Breast epithelium (tissue), 3 donors: Measurements from ENCODE around the gene SETD1A.

Experiments used
- POLR2A ChIP-seq: fragments of 450-650 bp; IDR thresholded peaks from one replicate; pipeline ENCODE4 v1.6.1; 2016; ENCODE audit warnings: antibody characterized with exemption, mild to moderate bottlenecking, moderate library complexity
- TF ChIP-seq, protein P1 (sequence below), 3 donors: fragments of 450-650 bp; IDR thresholded peaks; one replicate each; pipeline ENCODE4 v1.5.1; 2016 to 2017; ENCODE audit warnings: antibody characterized with exemption in 3 of 3, mild to moderate bottlenecking in 3 of 3, moderate library complexity in 3 of 3

DNA sequence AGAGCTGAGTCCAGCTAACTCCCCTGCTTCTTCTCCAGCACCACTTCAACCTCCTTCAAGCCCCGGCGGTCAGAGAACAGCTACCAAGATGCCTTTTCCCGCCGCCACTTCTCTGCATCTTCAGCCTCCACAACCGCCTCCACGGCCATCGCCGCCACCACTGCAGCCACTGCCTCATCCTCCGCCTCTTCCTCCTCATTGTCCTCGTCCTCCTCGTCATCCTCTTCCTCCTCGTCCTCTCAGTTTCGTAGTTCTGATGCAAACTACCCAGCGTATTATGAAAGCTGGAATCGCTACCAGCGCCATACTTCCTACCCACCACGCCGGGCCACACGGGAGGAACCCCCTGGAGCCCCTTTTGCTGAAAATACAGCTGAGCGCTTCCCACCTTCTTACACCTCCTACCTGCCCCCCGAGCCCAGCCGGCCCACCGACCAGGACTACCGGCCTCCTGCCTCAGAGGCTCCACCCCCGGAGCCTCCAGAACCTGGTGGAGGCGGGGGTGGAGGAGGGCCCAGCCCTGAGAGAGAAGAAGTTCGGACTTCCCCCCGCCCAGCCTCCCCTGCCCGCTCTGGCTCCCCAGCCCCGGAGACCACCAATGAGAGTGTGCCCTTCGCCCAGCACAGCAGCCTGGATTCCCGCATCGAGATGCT, 7.1 kb downstream of the SETD1A start:
- TF ChIP-seq POLR2A, result no peak
- TF ChIP-seq, protein P1, sequence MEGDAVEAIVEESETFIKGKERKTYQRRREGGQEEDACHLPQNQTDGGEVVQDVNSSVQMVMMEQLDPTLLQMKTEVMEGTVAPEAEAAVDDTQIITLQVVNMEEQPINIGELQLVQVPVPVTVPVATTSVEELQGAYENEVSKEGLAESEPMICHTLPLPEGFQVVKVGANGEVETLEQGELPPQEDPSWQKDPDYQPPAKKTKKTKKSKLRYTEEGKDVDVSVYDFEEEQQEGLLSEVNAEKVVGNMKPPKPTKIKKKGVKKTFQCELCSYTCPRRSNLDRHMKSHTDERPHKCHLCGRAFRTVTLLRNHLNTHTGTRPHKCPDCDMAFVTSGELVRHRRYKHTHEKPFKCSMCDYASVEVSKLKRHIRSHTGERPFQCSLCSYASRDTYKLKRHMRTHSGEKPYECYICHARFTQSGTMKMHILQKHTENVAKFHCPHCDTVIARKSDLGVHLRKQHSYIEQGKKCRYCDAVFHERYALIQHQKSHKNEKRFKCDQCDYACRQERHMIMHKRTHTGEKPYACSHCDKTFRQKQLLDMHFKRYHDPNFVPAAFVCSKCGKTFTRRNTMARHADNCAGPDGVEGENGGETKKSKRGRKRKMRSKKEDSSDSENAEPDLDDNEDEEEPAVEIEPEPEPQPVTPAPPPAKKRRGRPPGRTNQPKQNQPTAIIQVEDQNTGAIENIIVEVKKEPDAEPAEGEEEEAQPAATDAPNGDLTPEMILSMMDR (IDR thresholded peaks at IDR 0.05), result no peak
